Neuronal stem cell (in vitro differentiated cells): ENCODE data around the gene RPS15A.

Experiments used
- DNase-seq: peaks from one replicate; pipeline ENCODE4 v3.0.0-alpha.2; 2013; ENCODE audit warnings: low spot score
- H2AFZ ChIP-seq: one replicate; pipeline ENCODE4 v1.6.1; 2013; ENCODE audit warnings: mild to moderate bottlenecking, low read length, inconsistent platforms
- H2AK5ac ChIP-seq: 2 replicates; pipeline ENCODE4 v1.6.1; 2013; ENCODE audit warnings: low read depth, mild to moderate bottlenecking, inconsistent platforms, low read length, moderate library complexity, mixed read lengths
- H2BK120ac ChIP-seq: 2 replicates; pipeline ENCODE4 v1.6.1; 2013; ENCODE audit warnings: low read depth, mild to moderate bottlenecking, inconsistent platforms, low read length, moderate library complexity, mixed read lengths
- H2BK12ac ChIP-seq: one replicate; pipeline ENCODE4 v1.6.1; 2013; ENCODE audit warnings: low read length, inconsistent platforms
- H2BK15ac ChIP-seq: 2 replicates; pipeline ENCODE4 v1.6.1; 2013; ENCODE audit warnings: mild to moderate bottlenecking, low read length, inconsistent platforms, mixed read lengths
- H2BK5ac ChIP-seq: one replicate; pipeline ENCODE4 v1.6.1; 2013; ENCODE audit warnings: inconsistent platforms, mild to moderate bottlenecking, low read length, moderate library complexity
- H3K14ac ChIP-seq: one replicate; pipeline ENCODE4 v1.6.1; 2013; ENCODE audit warnings: low read length, inconsistent platforms
- H3K18ac ChIP-seq: 2 replicates; pipeline ENCODE4 v1.6.1; 2013; ENCODE audit warnings: low read length, inconsistent platforms
- H3K23ac ChIP-seq: 2 replicates; pipeline ENCODE4 v1.6.1; 2013; ENCODE audit warnings: low read depth, mild to moderate bottlenecking, mixed read lengths, low read length, inconsistent platforms; ENCODE audit not compliant: poor library complexity
- H3K27ac ChIP-seq: replicated peaks from 3 replicates; pipeline ENCODE4 v1.5.1; 2013; ENCODE audit warnings: low read length, inconsistent platforms
- H3K27me3 ChIP-seq, 3 experiments: 2 replicates each; pipeline ENCODE4 v1.6.1; 2013; ENCODE audit warnings: low read length in 3 of 3, mild to moderate bottlenecking in 2 of 3, inconsistent platforms in 1 of 3, low read depth in 1 of 3, mixed read lengths in 1 of 3, moderate library complexity in 1 of 3; ENCODE audit not compliant: control insufficient read depth in 3 of 3, insufficient read depth in 3 of 3
- H3K36me3 ChIP-seq, 2 donors: replicated peaks in 1 of 2; 2 replicates each; pipeline ENCODE4 v1.6.1; 2013; ENCODE audit warnings: low read length in 2 of 2; ENCODE audit not compliant: control insufficient read depth in 2 of 2, insufficient read depth in 2 of 2
- H3K4ac ChIP-seq: 2 replicates; pipeline ENCODE4 v1.6.1; 2013; ENCODE audit warnings: inconsistent platforms, mild to moderate bottlenecking, low read length, moderate library complexity
- H3K4me1 ChIP-seq, 2 donors: 1 replicate in 1 of 2; 2 replicates in 1 of 2; pipeline ENCODE4 v1.6.1; 2013; ENCODE audit warnings: low read length in 2 of 2, low read depth in 1 of 2; ENCODE audit not compliant: control insufficient read depth in 2 of 2, insufficient read depth in 1 of 2
- H3K4me2 ChIP-seq: one replicate; pipeline ENCODE4 v1.6.1; 2013; ENCODE audit warnings: mild to moderate bottlenecking, low read length, inconsistent platforms; ENCODE audit not compliant: insufficient read depth, poor library complexity, severe bottlenecking
- H3K4me3 ChIP-seq, 2 donors: 2 replicates each; pipeline ENCODE4 v1.5.1; 2013; ENCODE audit warnings: low read length in 2 of 2, mild to moderate bottlenecking in 2 of 2, inconsistent platforms in 1 of 2, moderate library complexity in 1 of 2
- H3K79me1 ChIP-seq: one replicate; pipeline ENCODE4 v1.6.1; 2013; ENCODE audit warnings: low read depth, mild to moderate bottlenecking, inconsistent platforms, low read length, moderate library complexity
- H3K9ac ChIP-seq: one replicate; pipeline ENCODE4 v1.6.1; 2013; ENCODE audit warnings: mild to moderate bottlenecking, low read depth, low read length, inconsistent platforms; ENCODE audit not compliant: poor library complexity
- H3K9me3 ChIP-seq, 2 donors: replicated peaks in 1 of 2; 2 replicates each; pipeline versions ENCODE3 to v1.6.1; 2013; ENCODE audit warnings: low read length in 2 of 2, mild to moderate bottlenecking in 2 of 2, inconsistent platforms in 1 of 2, low read depth in 1 of 2, mixed read lengths in 1 of 2, moderate library complexity in 1 of 2; ENCODE audit not compliant: control insufficient read depth in 2 of 2, insufficient read depth in 1 of 2
- H4K8ac ChIP-seq: one replicate; pipeline ENCODE4 v1.6.1; 2013; ENCODE audit warnings: low read depth, mild to moderate bottlenecking, inconsistent platforms, low read length, moderate library complexity
- H4K91ac ChIP-seq: one replicate; pipeline ENCODE4 v1.6.1; 2013; ENCODE audit warnings: low read length, low read depth, mild to moderate bottlenecking, inconsistent platforms; ENCODE audit not compliant: poor library complexity
- WGBS, 2 donors: extraction: QIAGEN DNeasy Blood & Tissue Kit; methylation state at CpG; one replicate each; pipeline ENCODE4 v1.1.7; 2013; ENCODE audit warnings: missing lambda C conversion rate in 2 of 2, mixed read lengths in 1 of 2; ENCODE audit not compliant: insufficient read length in 2 of 2, insufficient replicate concordance in 1 of 2; ENCODE audit errors: extremely low coverage in 2 of 2; 5-methylcytosine and 5-hydroxymethylcytosine counted together

Gene RPS15A

DNA sequence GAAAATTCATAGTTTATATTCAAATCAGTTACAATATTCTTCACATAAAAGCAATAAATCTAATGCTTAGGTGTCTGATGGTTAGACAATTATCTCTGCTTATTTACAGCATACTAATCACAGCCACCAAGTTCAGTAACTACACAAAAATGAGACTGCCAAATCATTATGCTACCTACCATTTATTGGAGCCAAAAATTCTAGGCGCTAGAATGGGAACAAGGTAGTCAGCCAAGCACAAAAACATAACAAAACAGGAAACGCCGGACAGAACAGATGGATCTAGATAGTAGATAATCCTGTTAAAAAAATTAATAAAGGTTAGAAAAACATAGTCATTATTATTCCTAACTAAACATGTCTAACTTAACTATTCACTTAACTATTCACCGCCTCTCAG, 7.6 kb upstream of the RPS15A start:
- H3K14ac ChIP-seq, result no peak overlapping the region
- no peak overlapping the region for H3K9ac ChIP-seq
- no peak overlapping the region for H3K23ac ChIP-seq
- peaks cover 7% of the 10 kb centered on the region for H3K79me1 ChIP-seq
- H2BK12ac ChIP-seq, result no peak overlapping the region
- no peak overlapping the region for H2BK5ac ChIP-seq
- no peak overlapping the region for H3K4ac ChIP-seq
- peaks cover 20 to 70% of the 10 kb centered on the region in 2 donors for H3K36me3 ChIP-seq
- H3K9me3 ChIP-seq, result no peaks in the 10 kb centered on the region
- no peak overlapping the region for H2AK5ac ChIP-seq
- H2AFZ ChIP-seq, result no peak overlapping the region
- H4K8ac ChIP-seq, result no peak overlapping the region
- no CpG with 5 or more reads among the region's 4 CpGs for WGBS, 2 donors
- H2BK120ac ChIP-seq, result no peak overlapping the region
- H3K18ac ChIP-seq, result no peak overlapping the region
- H3K4me3 ChIP-seq, result no peak overlapping the region
- H3K27ac ChIP-seq, result no peak overlapping the region
- no peak overlapping the region for H2BK15ac ChIP-seq
- H3K4me2 ChIP-seq, result no peak overlapping the region
- no peak for DNase-seq
- H4K91ac ChIP-seq, result no peak overlapping the region
- H3K27me3 ChIP-seq, result no peaks in the 10 kb centered on the region
- peaks cover 2 to 5% of the 10 kb centered on the region in 2 donors for H3K4me1 ChIP-seq

DNA sequence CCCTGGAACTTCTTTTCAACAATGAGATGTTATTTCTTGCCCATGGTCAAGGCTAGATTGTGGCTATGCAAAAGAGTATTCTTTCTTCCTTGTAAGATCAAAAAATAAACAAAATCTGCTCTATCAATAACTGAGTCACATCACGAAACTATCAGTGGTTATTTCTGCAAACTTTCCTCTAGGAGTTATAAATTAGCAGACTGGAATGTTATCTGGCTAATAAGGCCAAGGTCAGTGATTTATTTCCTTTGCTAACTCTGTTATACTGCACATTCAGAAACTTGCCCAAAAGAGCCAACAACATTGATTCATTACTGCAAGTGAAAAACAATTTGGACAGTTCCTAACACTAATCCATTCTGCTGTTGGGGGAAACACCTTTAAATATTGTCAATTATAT, 6.2 kb upstream of the RPS15A start:
- Histone ChIP-seq H3K18ac (no peak overlapping the region), H3K27me3 (no peaks in the 10 kb centered on the region), H2BK12ac (no peak overlapping the region), H4K8ac (no peak overlapping the region), H2AK5ac (no peak overlapping the region), H3K9me3 (no peaks in the 10 kb centered on the region), H2BK120ac (no peak overlapping the region), H3K4ac (no peak overlapping the region), H3K36me3 (peaks cover 23 to 84% of the 10 kb centered on the region in 2 donors), H3K27ac (no peak overlapping the region), H3K4me1 (peaks cover 2 to 5% of the 10 kb centered on the region in 2 donors), H3K23ac (no peak overlapping the region), H3K4me3 (no peak overlapping the region), H2BK15ac (no peak overlapping the region), H3K9ac (no peak overlapping the region), H2BK5ac (no peak overlapping the region), H2AFZ (no peak overlapping the region), H4K91ac (no peak overlapping the region), H3K14ac (no peak overlapping the region), H3K4me2 (no peak overlapping the region), H3K79me1 (peaks cover 7% of the 10 kb centered on the region)
- no peak for DNase-seq
- whole genome bisulfite sequencing, 2 donors, result no CpG with 5 or more reads among the region's 1 CpG

- Histone ChIP-seq H2BK12ac (no peak overlapping the region), H2BK120ac (no peak overlapping the region), H3K4me1 (peaks cover 4 to 10% of the 10 kb centered on the region in 2 donors), H3K36me3 (peaks cover 32 to 85% of the 10 kb centered on the region in 2 donors), H3K4me3 (no peak overlapping the region), H3K4ac (no peak overlapping the region), H3K9me3 (no peaks in the 10 kb centered on the region), H2BK15ac (no peak overlapping the region), H3K9ac (no peak overlapping the region), H3K18ac (no peak overlapping the region), H3K4me2 (no peak overlapping the region), H2AFZ (no peak overlapping the region), H3K23ac (no peak overlapping the region), H3K14ac (no peak overlapping the region), H3K27me3 (no peaks in the 10 kb centered on the region), H3K27ac (no peak overlapping the region), H2AK5ac (no peak overlapping the region), H3K79me1 (peaks cover 2% of the 10 kb centered on the region), H4K91ac (no peak overlapping the region), H2BK5ac (no peak overlapping the region), H4K8ac (no peak overlapping the region)
- no peak for DNase-seq
- WGBS, 2 donors, result no CpG with 5 or more reads among the region's 11 CpGs
These were observed 2.8 kb upstream of the RPS15A start for GRCh38 chr16:18792836-18793433.

DNA sequence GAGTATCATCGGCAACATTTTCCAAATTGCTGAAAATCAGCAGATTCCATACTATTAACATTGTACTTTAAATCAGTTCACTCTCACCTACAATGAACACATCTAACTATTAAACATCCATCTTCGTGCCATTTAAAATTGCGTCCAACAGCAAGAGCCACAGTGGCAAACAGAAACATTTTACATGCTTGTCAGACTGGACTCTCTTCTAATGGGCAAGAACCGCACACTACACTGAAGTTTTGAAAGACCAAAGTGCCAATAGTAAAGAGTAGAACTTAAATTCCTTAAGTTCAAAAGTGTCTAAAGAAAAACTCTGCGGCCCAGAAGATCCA, 652 bp downstream of the RPS15A start:
- no CpG with 5 or more reads among the region's 5 CpGs for WGBS, 2 donors
- H3K9ac ChIP-seq, result peak overlapping the region; percentile 97
- no peaks in the 10 kb centered on the region for H3K27me3 ChIP-seq
- H3K14ac ChIP-seq, result no peak overlapping the region
- no peaks in the 10 kb centered on the region for H3K79me1 ChIP-seq
- H2BK12ac ChIP-seq, result no peak overlapping the region
- no peak overlapping the region for H3K27ac ChIP-seq
- no peak overlapping the region for H3K4ac ChIP-seq
- peak overlapping the region; percentile 98 for H3K18ac ChIP-seq
- H3K4me2 ChIP-seq, result peak overlapping the region; percentile 74
- peak overlapping the region; percentile 76 for H2AK5ac ChIP-seq
- no peak overlapping the region for H4K91ac ChIP-seq
- H3K9me3 ChIP-seq, result no peaks in the 10 kb centered on the region
- peaks cover 53 to 87% of the 10 kb centered on the region in 2 donors for H3K36me3 ChIP-seq
- H2BK5ac ChIP-seq, result peak overlapping the region; percentile 96
- H2AFZ ChIP-seq, result peak overlapping the region; percentile 79
- peaks cover 8 to 15% of the 10 kb centered on the region in 2 donors for H3K4me1 ChIP-seq
- peak overlapping the region; percentile 91 to 97 for H3K4me3 ChIP-seq
- H4K8ac ChIP-seq, result no peak overlapping the region
- no peak overlapping the region for H2BK15ac ChIP-seq
- H3K23ac ChIP-seq, result no peak overlapping the region
- H2BK120ac ChIP-seq, result no peak overlapping the region
- no peak for DNase-seq
